HG02642 (cell line): ENCODE measurements around the gene WDR73.
"Not testable (repeated sequence)": the region's sequence is repeated elsewhere in the genome, so short reads cannot be mapped to it uniquely, and the experiment has no call there.

Experiments
- ATAC-seq: cut with Tn5 transposase; IDR thresholded peaks from one replicate; pipeline ENCODE4 v1.9.1; 2021; ENCODE audit warnings: mild to moderate bottlenecking; ENCODE audit not compliant: unreplicated experiment, poor library complexity

WDR73 gene

GRCh38 chr15:84658080-84658787 is 4.2 kb upstream of the WDR73 start, which contains the start of gene NMB:
NMB (minus strand) TSS chr15:84658199; CDS start chr15:84658152, 47 bp downstream.
- ATAC-seq = peak; percentile 67

GRCh38 chr15:84657748-84658079 is 3.6 kb upstream of the WDR73 start:
- no peak for ATAC-seq

GRCh38 chr15:84656972-84657371 is 2.9 kb upstream of the WDR73 start:
- no peak for ATAC-seq

- peak; percentile 32 for ATAC-seq
Measured at GRCh38 chr15:84654689-84655453, 788 bp upstream of the WDR73 start.

GRCh38 chr15:84653584-84653909 is 536 bp downstream of the WDR73 start:
- peak; percentile 0 for ATAC-seq

GRCh38 chr15:84649706-84650105 is 4.4 kb downstream of the WDR73 start:
- ATAC-seq = no peak

- no peak for ATAC-seq
Measured at GRCh38 chr15:84648539-84648938, 5.5 kb downstream of the WDR73 start.

GRCh38 chr15:84647726-84648125 is 6.4 kb downstream of the WDR73 start:
- ATAC-seq = no peak

- ATAC-seq = no peak
Measured at GRCh38 chr15:84645997-84646396, 8.1 kb downstream of the WDR73 start.

- no peak for ATAC-seq
Measured at GRCh38 chr15:84645496-84645895, 8.6 kb downstream of the WDR73 start.

- ATAC-seq = no peak
Measured at GRCh38 chr15:84643838-84644237, 10.2 kb downstream of the WDR73 start.

- ATAC-seq = not testable (repeated sequence)
Measured at GRCh38 chr15:84642640-84643039, 11.4 kb downstream of the WDR73 start.

- not testable (repeated sequence) for ATAC-seq
Measured at GRCh38 chr15:84641871-84642270, 12.2 kb downstream of the WDR73 start.

GRCh38 chr15:84638103-84638502 is 16.0 kb downstream of the WDR73 start:
- no peak for ATAC-seq

- ATAC-seq = no peak
Measured at GRCh38 chr15:84634228-84634837, 19.8 kb downstream of the WDR73 start.

GRCh38 chr15:84633311-84634227 is 20.5 kb downstream of the WDR73 start:
- peak; percentile 51 for ATAC-seq

- ATAC-seq = no peak
Measured at GRCh38 chr15:84631706-84632272, 22.3 kb downstream of the WDR73 start.

- no peak for ATAC-seq
Measured at GRCh38 chr15:84629033-84629432, 25.1 kb downstream of the WDR73 start.

- no peak for ATAC-seq
Measured at GRCh38 chr15:84625123-84625522, 29.0 kb downstream of the WDR73 start.

GRCh38 chr15:84624359-84624758 is 29.7 kb downstream of the WDR73 start:
- no peak for ATAC-seq
